K562 (cell line): Measurements from ENCODE around the gene RPTOR. TPM values are rescaled to one million over a fixed set of nuclear protein-coding genes. Genes with fewer than 3 reads are reported as not detected.

Source experiments
- GATA2 ChIP-seq: sonication (generic); formaldehyde crosslinking; IDR thresholded peaks from 2 replicates; pipeline ENCODE4 v1.4.0; 2020; ENCODE audit warnings: mild to moderate bottlenecking, missing genetic modification reagents
- HMGXB4 ChIP-seq: sonication (generic); formaldehyde crosslinking; IDR thresholded peaks from 2 replicates; pipeline ENCODE4 v1.8.1; 2023; ENCODE audit warnings: mild to moderate bottlenecking, missing genetic modification reagents
- PYGO2 ChIP-seq: fragments of 450-650 bp; IDR thresholded peaks from 2 replicates; pipeline ENCODE4 v1.6.1; 2016; ENCODE audit warnings: mild to moderate bottlenecking, missing genetic modification characterization, moderate library complexity, missing compliant biosample characterization
- ZEB2 ChIP-seq: fragments of 450-650 bp; IDR thresholded peaks from 2 replicates; pipeline ENCODE4 v1.6.1; 2016
- ZNF707 ChIP-seq: fragments of 250-450 bp; sonication (Bioruptor Pico); conservative IDR thresholded peaks from 2 replicates; pipeline ENCODE4 v1.8.0; 2022; ENCODE audit warnings: inconsistent platforms, mild to moderate bottlenecking, moderate library complexity
- polyA plus RNA-seq, 8 experiments: library from polyadenylated mRNA; depleted of rRNA in 4 of 8; stranded (reverse) in 5 of 8; unstranded in 3 of 8; fragments of >200 nt; fragmentation: Nextera tagmentation in 2 of 8; fragmentation: Illumina TruSeq in 1 of 8; extraction: Ambion mirVana in 2 of 8; extraction: Trizol in 1 of 8; gene quantifications; 2 replicates each; pipeline versions ENCODE4 v1.2.1 to v1.2.3, GENCODE V29; 2011 to 2014; ENCODE audit warnings: inconsistent platforms in 1 of 8, missing spikeins in 1 of 8
- total RNA-seq, 7 experiments: library from RNA; depleted of rRNA in 6 of 7; stranded (reverse); fragments of >200 nt in 6 of 7; fragmentation: Illumina TruSeq in 2 of 7; extraction: Trizol in 2 of 7; gene quantifications; 2 replicates each; pipeline versions ENCODE4 v1.2.1 to v1.2.3, GENCODE V29; 2011 to 2021; ENCODE audit warnings: low replicate concordance in 1 of 7
- TF ChIP-seq, protein P1 (sequence below), 2 experiments: fragments of 450-650 bp in 1 of 2; sonication (generic) in 1 of 2; formaldehyde crosslinking in 1 of 2; IDR thresholded peaks; 2 replicates each; pipeline versions ENCODE4 v1.7.1 to v1.9.0; 2016 to 2022; ENCODE audit warnings: inconsistent platforms in 1 of 2, mild to moderate bottlenecking in 1 of 2, missing genetic modification reagents in 1 of 2
- TF ChIP-seq, protein P2 (sequence below): fragments of 450-650 bp; IDR thresholded peaks from 2 replicates; pipeline ENCODE4 v1.6.1; 2016; ENCODE audit warnings: low read depth

The RPTOR gene
- total and polyA plus RNA-seq, 9 of the 15 experiments (the other 6 are each of a cell fraction or from before 2014, with no cell fraction given), result 0.24 to 54.1 (median 10.2) TPM

GRCh38 chr17:80575057-80575875 lies 30.6 kb downstream of the RPTOR start (continued):
- TF ChIP-seq, protein P1, sequence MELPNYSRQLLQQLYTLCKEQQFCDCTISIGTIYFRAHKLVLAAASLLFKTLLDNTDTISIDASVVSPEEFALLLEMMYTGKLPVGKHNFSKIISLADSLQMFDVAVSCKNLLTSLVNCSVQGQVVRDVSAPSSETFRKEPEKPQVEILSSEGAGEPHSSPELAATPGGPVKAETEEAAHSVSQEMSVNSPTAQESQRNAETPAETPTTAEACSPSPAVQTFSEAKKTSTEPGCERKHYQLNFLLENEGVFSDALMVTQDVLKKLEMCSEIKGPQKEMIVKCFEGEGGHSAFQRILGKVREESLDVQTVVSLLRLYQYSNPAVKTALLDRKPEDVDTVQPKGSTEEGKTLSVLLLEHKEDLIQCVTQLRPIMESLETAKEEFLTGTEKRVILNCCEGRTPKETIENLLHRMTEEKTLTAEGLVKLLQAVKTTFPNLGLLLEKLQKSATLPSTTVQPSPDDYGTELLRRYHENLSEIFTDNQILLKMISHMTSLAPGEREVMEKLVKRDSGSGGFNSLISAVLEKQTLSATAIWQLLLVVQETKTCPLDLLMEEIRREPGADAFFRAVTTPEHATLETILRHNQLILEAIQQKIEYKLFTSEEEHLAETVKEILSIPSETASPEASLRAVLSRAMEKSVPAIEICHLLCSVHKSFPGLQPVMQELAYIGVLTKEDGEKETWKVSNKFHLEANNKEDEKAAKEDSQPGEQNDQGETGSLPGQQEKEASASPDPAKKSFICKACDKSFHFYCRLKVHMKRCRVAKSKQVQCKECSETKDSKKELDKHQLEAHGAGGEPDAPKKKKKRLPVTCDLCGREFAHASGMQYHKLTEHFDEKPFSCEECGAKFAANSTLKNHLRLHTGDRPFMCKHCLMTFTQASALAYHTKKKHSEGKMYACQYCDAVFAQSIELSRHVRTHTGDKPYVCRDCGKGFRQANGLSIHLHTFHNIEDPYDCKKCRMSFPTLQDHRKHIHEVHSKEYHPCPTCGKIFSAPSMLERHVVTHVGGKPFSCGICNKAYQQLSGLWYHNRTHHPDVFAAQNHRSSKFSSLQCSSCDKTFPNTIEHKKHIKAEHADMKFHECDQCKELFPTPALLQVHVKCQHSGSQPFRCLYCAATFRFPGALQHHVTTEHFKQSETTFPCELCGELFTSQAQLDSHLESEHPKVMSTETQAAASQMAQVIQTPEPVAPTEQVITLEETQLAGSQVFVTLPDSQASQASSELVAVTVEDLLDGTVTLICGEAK (IDR thresholded peaks at IDR 0.05), result no peak
- TF ChIP-seq, protein P1 (CRISPR knock-in tag; IDR thresholded peaks at IDR 0.05), result no peak
- TF ChIP-seq, protein P2, sequence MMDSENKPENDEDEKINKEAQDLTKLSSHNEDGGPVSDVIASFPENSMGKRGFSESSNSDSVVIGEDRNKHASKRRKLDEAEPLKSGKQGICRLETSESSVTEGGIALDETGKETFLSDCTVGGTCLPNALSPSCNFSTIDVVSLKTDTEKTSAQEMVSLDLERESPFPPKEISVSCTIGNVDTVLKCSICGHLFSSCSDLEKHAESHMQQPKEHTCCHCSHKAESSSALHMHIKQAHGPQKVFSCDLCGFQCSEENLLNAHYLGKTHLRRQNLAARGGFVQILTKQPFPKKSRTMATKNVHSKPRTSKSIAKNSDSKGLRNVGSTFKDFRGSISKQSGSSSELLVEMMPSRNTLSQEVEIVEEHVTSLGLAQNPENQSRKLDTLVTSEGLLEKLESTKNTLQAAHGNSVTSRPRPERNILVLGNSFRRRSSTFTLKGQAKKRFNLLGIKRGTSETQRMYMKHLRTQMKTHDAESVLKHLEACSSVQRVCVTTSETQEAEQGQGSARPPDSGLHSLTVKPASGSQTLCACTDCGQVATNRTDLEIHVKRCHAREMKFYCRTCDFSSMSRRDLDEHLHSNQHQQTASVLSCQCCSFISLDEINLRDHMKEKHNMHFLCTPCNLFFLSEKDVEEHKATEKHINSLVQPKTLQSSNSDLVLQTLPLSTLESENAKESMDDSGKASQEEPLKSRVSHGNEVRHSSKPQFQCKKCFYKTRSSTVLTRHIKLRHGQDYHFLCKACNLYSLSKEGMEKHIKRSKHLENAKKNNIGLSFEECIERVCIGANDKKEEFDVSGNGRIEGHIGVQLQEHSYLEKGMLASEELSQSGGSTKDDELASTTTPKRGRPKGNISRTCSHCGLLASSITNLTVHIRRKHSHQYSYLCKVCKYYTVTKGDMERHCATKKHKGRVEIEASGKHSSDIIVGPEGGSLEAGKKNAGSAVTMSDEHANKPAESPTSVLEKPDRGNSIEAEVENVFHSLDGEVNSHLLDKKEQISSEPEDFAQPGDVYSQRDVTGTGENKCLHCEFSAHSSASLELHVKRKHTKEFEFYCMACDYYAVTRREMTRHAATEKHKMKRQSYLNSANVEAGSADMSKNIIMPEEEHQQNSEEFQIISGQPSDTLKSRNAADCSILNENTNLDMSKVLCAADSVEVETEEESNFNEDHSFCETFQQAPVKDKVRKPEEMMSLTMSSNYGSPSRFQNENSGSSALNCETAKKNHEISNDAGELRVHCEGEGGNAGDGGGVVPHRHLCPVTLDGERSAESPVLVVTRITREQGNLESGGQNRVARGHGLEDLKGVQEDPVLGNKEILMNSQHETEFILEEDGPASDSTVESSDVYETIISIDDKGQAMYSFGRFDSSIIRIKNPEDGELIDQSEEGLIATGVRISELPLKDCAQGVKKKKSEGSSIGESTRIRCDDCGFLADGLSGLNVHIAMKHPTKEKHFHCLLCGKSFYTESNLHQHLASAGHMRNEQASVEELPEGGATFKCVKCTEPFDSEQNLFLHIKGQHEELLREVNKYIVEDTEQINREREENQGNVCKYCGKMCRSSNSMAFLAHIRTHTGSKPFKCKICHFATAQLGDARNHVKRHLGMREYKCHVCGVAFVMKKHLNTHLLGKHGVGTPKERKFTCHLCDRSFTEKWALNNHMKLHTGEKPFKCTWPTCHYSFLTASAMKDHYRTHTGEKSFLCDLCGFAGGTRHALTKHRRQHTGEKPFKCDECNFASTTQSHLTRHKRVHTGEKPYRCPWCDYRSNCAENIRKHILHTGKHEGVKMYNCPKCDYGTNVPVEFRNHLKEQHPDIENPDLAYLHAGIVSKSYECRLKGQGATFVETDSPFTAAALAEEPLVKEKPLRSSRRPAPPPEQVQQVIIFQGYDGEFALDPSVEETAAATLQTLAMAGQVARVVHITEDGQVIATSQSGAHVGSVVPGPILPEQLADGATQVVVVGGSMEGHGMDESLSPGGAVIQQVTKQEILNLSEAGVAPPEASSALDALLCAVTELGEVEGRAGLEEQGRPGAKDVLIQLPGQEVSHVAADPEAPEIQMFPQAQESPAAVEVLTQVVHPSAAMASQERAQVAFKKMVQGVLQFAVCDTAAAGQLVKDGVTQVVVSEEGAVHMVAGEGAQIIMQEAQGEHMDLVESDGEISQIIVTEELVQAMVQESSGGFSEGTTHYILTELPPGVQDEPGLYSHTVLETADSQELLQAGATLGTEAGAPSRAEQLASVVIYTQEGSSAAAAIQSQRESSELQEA, result no peak
- no peak for TF ChIP-seq ZEB2
- no peak for TF ChIP-seq ZNF707 (CRISPR knock-in tag)
- TF ChIP-seq HMGXB4 (CRISPR knock-in tag), result peak; percentile 89
- no peak for TF ChIP-seq PYGO2 (tag)
- TF ChIP-seq GATA2, result no peak
